22Rv1 (cell line): ENCODE data around the gene SYNE1.

Source experiments
- ZFX ChIP-seq: fragments of 450-650 bp; IDR thresholded peaks from 2 replicates; pipeline ENCODE4 v1.6.1; 2017; ENCODE audit warnings: antibody characterized with exemption, borderline replicate concordance
- TF ChIP-seq, protein P1 (sequence below): fragments of 450-650 bp; IDR thresholded peaks from 2 replicates; pipeline ENCODE4 v1.5.1; 2017; ENCODE audit warnings: mild to moderate bottlenecking

DNA sequence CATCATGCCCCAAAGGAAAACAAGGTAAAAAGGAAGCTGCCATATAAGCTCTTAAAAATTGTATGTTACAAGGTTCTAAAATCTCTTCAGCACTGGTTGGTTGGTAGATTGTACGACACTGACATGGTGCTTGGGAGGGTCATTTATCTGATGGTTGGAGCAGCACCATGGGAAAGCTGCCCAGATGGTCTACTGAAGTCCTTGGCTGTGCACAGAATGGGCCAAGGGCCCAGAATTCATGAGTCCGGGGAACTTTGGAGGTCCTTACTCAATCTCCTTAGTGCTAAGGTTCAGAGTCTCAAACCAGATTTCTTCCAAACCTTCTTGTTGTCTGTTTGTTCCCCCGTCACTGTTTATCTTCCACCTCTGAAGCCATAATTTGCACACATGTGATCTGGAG, 515.3 kb downstream of the SYNE1 start:
- TF ChIP-seq, protein P1, sequence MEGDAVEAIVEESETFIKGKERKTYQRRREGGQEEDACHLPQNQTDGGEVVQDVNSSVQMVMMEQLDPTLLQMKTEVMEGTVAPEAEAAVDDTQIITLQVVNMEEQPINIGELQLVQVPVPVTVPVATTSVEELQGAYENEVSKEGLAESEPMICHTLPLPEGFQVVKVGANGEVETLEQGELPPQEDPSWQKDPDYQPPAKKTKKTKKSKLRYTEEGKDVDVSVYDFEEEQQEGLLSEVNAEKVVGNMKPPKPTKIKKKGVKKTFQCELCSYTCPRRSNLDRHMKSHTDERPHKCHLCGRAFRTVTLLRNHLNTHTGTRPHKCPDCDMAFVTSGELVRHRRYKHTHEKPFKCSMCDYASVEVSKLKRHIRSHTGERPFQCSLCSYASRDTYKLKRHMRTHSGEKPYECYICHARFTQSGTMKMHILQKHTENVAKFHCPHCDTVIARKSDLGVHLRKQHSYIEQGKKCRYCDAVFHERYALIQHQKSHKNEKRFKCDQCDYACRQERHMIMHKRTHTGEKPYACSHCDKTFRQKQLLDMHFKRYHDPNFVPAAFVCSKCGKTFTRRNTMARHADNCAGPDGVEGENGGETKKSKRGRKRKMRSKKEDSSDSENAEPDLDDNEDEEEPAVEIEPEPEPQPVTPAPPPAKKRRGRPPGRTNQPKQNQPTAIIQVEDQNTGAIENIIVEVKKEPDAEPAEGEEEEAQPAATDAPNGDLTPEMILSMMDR: no peak
- no peak for TF ChIP-seq ZFX
